Coronary artery (tissue), 2 donors: ENCODE data around the gene FGGY.
A peak's percentile ranks its signal among the peaks of the same experiment; 100 is the strongest.

Source experiments
- DNase-seq: peaks from one replicate; pipeline ENCODE4 v3.0.0-alpha.2; 2017; ENCODE audit warnings: low spot score
- H3K27ac ChIP-seq, 2 donors: fragments of 200-600 bp; sonication (generic); one replicate each; pipeline ENCODE4 v1.5.1; 2016 to 2019
- H3K4me3 ChIP-seq: fragments of 200-600 bp; sonication (generic); 2 replicates; pipeline ENCODE4 v1.5.1; 2016; ENCODE audit warnings: mild to moderate bottlenecking, moderate library complexity
- CTCF ChIP-seq: fragments of 200-600 bp; sonication (generic); IDR thresholded peaks from one replicate; pipeline ENCODE4 v1.5.1; 2019; ENCODE audit warnings: antibody characterized with exemption

FGGY gene

GRCh38 chr1:59560807-59561450, 264.0 kb downstream of the FGGY start:
- no peak overlapping the region for H3K4me3 ChIP-seq
- TF ChIP-seq CTCF: no peak
- DNase-seq: no peak
- no peak overlapping the region for H3K27ac ChIP-seq

- H3K27ac ChIP-seq: no peak overlapping the region
- H3K4me3 ChIP-seq: no peak overlapping the region
- no peak for DNase-seq
- TF ChIP-seq CTCF: no peak
Measured at GRCh38 chr1:59561796-59562195, 264.9 kb downstream of the FGGY start.

- no peak for TF ChIP-seq CTCF
- H3K27ac ChIP-seq: peak overlapping the region in 1 of 2 donors; percentile 11
- DNase-seq: no peak
Measured at GRCh38 chr1:59564192-59564891, 267.4 kb downstream of the FGGY start.

GRCh38 chr1:59565611-59566410, 268.9 kb downstream of the FGGY start:
- no peak for TF ChIP-seq CTCF
- Histone ChIP-seq H3K27ac (no peak overlapping the region), H3K4me3 (no peak overlapping the region)
- no peak for DNase-seq

More at GRCh38 chr1:59564192-59564891, 267.4 kb downstream of the FGGY start:
- H3K4me3 ChIP-seq: no peak overlapping the region

- no peak for TF ChIP-seq CTCF
- Histone ChIP-seq H3K4me3 (no peak overlapping the region), H3K27ac (no peak overlapping the region)
- DNase-seq: no peak
Measured at GRCh38 chr1:59568158-59568935, 271.5 kb downstream of the FGGY start.

- Histone ChIP-seq H3K4me3 (no peak overlapping the region), H3K27ac (no peak overlapping the region)
- TF ChIP-seq CTCF: no peak
- DNase-seq: no peak
Measured at GRCh38 chr1:59569198-59569597, 272.3 kb downstream of the FGGY start.
